ENCODE measurements around the gene DST. TPM values are rescaled to one million over a fixed set of nuclear protein-coding genes. Genes with fewer than 3 reads are reported as not detected.

DST gene
- total RNA-seq, 1 donor from 2014 or later = 124 TPM

GRCh38 chr6:56525974-56526789 lies 116.5 kb downstream of the DST start:
- Mint-ChIP-seq H3K36me3 (ENCODE audit: low read depth) (peaks cover 4% of the 10 kb centered on the region), H3K27me3 (ENCODE audit: low read depth) (no peaks in the 10 kb centered on the region), H3K4me1 (peaks cover 16% of the 10 kb centered on the region), H3K9me3 (no peaks in the 10 kb centered on the region), H3K27ac (ENCODE audit: unreplicated experiment) (no peak overlapping the region), H3K4me3 (no peak overlapping the region)
- TF ChIP-seq, protein P1, sequence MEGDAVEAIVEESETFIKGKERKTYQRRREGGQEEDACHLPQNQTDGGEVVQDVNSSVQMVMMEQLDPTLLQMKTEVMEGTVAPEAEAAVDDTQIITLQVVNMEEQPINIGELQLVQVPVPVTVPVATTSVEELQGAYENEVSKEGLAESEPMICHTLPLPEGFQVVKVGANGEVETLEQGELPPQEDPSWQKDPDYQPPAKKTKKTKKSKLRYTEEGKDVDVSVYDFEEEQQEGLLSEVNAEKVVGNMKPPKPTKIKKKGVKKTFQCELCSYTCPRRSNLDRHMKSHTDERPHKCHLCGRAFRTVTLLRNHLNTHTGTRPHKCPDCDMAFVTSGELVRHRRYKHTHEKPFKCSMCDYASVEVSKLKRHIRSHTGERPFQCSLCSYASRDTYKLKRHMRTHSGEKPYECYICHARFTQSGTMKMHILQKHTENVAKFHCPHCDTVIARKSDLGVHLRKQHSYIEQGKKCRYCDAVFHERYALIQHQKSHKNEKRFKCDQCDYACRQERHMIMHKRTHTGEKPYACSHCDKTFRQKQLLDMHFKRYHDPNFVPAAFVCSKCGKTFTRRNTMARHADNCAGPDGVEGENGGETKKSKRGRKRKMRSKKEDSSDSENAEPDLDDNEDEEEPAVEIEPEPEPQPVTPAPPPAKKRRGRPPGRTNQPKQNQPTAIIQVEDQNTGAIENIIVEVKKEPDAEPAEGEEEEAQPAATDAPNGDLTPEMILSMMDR (conservative IDR thresholded peaks at IDR 0.05) = no peak
- no peak for DNase-seq (ENCODE audit: low read depth, low spot score)

DNA sequence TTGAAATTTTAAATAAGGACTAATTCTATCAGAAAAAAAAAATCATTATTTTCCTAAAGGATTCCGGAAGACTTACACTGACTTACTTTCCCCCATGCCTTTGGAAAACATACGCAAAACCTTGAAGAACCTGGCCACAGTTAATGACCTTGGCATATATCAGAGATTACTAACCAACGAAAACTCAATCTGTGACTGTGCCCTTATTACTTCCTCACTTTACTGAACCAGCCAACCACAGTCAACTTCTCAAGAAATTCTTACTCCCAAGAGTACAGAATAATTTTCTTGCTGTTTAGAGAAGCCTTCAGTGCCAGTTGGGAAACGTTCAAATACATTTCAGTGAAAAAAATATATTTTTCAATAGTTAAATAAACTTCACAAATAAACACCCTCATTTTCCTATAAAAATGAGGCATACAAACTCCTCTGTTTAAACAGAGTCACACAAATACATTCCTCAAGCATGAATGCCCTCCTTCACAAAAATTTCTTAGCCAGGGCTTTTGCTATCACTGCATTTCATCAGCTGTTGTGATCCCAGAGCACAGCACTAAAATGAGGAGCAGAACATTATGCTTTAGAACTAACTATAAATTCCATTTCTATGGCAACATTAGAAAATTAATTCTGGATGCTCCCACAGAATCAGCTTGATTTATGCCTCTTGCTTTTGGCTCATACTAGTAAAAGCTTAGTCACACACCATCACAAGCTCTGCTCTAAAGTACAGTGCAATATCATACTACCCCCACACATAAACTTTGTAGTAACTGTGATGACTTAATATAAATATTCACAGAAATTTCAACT lies 117.6 kb downstream of the DST start:
- Mint-ChIP-seq H3K36me3 (ENCODE audit: low read depth) (peaks cover 7% of the 10 kb centered on the region), H3K27ac (ENCODE audit: unreplicated experiment) (no peak overlapping the region), H3K9me3 (no peaks in the 10 kb centered on the region), H3K4me1 (peaks cover 16% of the 10 kb centered on the region), H3K27me3 (ENCODE audit: low read depth) (no peaks in the 10 kb centered on the region), H3K4me3 (no peak overlapping the region)
- no peak for DNase-seq (ENCODE audit: low read depth, low spot score)
- TF ChIP-seq, protein P1 (conservative IDR thresholded peaks at IDR 0.05) = no peak

- Mint-ChIP-seq H3K27ac (ENCODE audit: unreplicated experiment) (no peak overlapping the region), H3K4me3 (no peak overlapping the region), H3K27me3 (ENCODE audit: low read depth) (no peaks in the 10 kb centered on the region), H3K4me1 (peaks cover 16% of the 10 kb centered on the region), H3K9me3 (no peaks in the 10 kb centered on the region), H3K36me3 (ENCODE audit: low read depth) (peaks cover 11% of the 10 kb centered on the region)
- DNase-seq (ENCODE audit: low read depth, low spot score) = no peak
- TF ChIP-seq, protein P1 (conservative IDR thresholded peaks at IDR 0.05) = no peak
Observed at GRCh38 chr6:56522495-56523270, 120.0 kb downstream of the DST start.

- TF ChIP-seq, protein P1 (conservative IDR thresholded peaks at IDR 0.05) = no peak
- Mint-ChIP-seq H3K36me3 (ENCODE audit: low read depth) (peaks cover 14% of the 10 kb centered on the region), H3K27me3 (ENCODE audit: low read depth) (no peaks in the 10 kb centered on the region), H3K4me1 (peaks cover 16% of the 10 kb centered on the region), H3K9me3 (no peaks in the 10 kb centered on the region), H3K27ac (ENCODE audit: unreplicated experiment) (no peak overlapping the region), H3K4me3 (no peak overlapping the region)
- DNase-seq (ENCODE audit: low read depth, low spot score) = no peak
Observed at GRCh38 chr6:56521976-56522375, 120.7 kb downstream of the DST start.

GRCh38 chr6:56521454-56521853 lies 121.2 kb downstream of the DST start:
- Mint-ChIP-seq H3K4me1 (peaks cover 16% of the 10 kb centered on the region), H3K36me3 (ENCODE audit: low read depth) (peaks cover 14% of the 10 kb centered on the region), H3K27ac (ENCODE audit: unreplicated experiment) (no peak overlapping the region), H3K27me3 (ENCODE audit: low read depth) (no peaks in the 10 kb centered on the region), H3K4me3 (no peak overlapping the region), H3K9me3 (no peaks in the 10 kb centered on the region)
- TF ChIP-seq, protein P1 (conservative IDR thresholded peaks at IDR 0.05) = no peak
- no peak for DNase-seq (ENCODE audit: low read depth, low spot score)
